ENCODE data around the gene TMEM201. TPM values are rescaled to one million over a fixed set of nuclear protein-coding genes. Genes with fewer than 3 reads are reported as not detected.
A peak's percentile ranks its signal among the peaks of the same experiment; 100 is the strongest.
"Not testable (repeated sequence)": the region's sequence is repeated elsewhere in the genome, so short reads cannot be mapped to it uniquely, and the experiment has no call there.

The TMEM201 gene
- polyA plus RNA-seq, 3 donors = 11.6 to 12.5 (median 11.8) TPM

DNA sequence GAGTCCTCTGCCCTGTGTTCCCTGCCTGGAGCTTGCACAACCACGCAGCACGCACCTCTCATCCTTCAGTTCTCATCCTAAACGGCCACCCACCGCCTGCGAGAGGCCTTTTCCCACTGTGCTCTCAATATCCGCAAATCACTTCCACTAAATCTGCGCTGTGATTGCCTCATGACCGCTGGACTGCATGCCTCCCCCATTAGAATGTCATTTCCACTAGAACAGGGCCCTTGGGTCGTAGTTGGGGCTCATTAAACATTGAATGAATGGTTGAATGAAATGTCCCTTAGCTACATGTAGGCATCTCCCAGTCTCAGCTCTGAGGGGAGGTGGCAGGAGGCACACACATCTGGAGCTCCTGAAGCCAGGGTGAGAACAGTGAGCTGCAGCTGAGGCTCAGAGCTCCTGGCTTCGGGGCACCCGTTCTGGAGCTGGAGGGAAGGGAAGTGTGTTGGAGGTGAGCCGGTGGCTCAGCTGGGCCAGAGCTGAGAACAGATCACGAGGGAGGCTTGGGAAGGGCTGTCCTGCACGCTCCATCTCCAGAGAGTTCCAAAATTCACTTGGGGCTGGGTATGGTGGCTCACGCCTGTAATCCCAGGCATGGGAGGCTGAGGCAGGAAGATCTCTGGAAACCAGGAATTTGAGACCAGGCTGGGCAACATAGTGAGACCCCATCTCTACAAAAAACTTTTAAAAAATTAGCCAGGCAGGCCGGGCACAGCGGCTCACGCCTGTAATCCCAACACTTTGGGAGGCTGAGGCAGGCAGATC is 30.4 kb downstream of the TMEM201 start:
- no peak for DNase-seq (ENCODE audit: low read depth in 3 of 3, low spot score in 2 of 3)

DNA sequence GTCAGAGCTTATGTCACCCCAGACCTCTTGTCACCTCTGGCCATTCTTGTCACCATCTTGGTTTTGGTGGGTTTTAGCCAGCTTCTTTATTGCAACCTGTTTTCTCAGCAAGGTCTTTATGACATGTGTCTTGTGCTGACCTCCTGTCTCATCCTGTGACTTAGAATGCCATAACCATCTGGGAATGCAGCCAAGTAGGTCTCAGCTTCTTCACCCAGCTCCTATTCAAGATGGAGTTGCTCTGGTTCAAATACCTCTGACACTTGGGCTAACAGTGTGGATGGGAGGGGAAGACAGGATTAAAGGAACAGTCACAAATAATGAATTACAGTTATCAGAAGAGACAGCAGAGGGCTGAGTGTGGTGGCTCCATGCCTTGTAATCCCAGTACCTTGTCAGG is 32.3 kb downstream of the TMEM201 start:
- DNase-seq (ENCODE audit: low read depth in 3 of 3, low spot score in 2 of 3) = no peak

DNA sequence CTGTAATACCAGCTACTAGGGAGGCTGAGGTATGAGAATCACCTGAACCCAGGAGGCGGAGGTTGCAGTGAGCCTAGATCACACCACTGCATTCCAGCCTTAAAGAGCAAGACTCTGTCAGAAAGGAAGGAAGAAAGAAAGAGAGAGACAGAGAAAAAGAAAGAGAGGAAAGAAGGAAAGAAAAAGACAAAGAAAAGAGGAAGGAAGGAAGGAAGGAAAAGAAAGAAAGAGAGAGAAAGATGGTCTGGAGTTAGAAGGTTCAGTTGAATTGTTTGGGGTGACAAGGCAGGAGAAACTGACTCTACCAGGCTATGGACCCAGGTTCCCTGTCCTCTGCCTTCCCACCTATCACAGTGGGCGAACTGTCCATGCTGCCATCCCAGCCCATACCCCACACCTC is 35.4 kb downstream of the TMEM201 start:
- DNase-seq (ENCODE audit: low read depth in 3 of 3, low spot score in 2 of 3) = no peak

DNA sequence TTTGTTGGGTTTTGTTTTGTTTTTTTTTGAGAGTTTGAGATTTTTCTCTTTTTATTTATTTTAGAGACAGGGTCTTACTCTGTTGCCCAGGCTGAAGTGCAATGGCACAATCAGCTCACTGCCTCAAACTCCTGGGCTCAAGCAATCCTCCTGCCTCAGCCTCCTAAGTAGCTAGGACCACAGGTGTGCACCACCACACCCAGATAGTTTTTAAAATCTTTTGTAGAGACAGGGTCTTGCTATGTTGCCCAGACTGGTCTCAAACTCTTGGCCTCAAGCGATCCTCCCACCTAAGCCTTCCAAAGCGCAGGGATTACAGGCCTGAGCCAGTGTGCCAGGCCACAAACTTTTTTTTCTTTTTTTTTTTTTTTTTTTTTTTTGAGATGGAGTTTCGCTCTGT is 36.3 kb downstream of the TMEM201 start:
- not testable (repeated sequence) for DNase-seq (ENCODE audit: low read depth in 3 of 3, low spot score in 2 of 3)

DNA sequence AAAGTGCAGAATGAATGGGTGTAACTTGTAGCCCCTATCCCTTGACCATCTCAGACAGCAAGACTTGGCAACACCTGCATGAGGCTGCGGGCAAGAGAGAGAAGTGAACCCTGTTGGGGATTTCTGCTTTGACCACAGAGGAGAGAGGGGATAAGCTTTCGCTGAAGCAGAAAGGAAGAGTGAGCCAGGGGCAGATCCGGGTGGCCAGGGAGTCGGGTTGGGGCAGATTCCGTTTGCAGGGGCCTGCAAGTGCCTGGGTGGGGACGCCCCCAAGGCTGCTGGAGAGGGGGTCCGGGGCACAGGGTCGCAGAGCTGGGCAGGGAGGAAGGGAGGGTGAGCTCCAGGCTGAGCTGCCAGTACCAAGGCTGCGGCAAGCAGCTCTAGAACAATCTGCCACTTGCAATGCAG is 37.5 kb downstream of the TMEM201 start:
- DNase-seq (ENCODE audit: low read depth in 3 of 3, low spot score in 2 of 3) = no peak

DNA sequence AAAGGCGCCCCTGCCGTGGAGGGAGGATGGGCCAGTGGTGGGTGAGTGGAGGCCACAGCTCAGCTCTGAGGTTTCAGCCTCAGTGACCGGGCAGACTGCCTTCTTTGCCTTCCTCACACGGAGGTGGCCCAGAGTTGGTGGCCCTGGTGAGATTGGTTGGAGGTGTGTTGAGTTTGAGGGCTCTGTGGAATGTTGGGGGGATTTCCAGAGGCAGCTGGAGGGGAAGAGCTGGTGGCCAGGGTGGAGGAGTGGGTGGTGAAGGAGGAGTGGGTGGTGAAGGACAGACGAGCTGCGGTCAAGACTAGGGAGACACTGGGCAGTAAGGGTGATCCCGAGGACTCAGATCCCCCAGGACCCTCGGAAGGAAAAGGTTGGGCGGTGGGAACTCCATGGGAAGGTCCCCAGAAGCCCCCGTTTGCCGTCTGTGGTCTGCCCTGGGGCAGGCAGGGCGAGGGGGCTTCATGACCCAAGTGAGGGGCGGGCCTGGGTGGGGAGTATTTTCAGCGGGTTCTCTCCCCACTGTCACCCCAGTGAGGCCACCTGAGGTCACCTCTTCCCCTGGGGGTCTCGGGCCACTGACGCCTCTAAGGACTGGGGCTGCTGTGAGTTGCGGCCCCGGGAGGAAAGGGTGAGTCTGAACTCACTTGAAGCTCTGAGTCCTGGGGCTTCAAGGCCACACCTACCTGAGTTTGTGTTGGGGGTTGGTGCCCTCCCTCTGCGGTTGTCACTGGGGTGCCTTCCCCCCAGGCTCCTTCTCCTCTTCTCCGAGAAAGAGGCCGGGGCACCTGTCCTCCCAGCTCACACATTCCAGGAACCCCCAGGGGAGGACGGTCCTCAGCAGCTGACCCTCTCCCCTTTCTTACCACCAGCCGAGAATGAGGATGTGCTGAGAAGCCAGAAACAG is 40.1 kb downstream of the TMEM201 start:
- DNase-seq (ENCODE audit: low read depth in 3 of 3, low spot score in 2 of 3) = no peak

DNA sequence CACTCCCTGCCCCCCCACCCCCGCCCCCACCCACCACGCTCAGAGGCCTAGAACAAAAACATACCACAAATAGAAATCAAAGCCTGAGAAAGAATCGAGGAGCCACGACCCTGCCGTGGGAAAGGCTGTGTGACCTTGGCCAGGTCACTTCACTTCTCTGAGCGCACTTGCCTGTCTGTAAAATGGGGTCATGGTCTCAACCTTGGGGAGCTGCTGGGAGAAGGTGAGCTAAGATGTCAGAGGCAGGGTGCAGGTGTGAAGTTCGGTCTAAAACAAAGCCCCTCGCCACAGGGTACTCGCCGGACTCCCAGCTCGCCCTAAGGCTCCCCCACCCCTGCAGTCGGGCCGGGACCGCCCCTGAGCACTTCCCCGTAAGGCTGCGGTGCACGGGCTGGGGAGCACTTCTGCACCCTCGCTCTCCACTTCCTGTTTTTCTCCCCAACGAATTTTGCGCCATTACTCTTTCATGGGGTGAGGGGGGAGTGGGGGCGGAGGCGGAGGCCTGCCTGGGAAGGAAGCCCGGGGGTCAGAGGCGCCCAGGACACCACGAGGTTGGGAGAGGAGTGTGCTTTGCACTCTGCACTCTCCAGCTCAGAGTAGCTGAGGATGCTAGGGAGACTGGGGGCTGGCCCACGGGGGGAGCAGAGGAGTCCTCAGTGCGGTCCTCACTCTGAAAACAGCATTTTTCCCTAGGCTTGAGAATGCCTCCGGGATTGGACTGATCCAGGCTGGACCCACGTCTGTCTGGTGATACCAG is 40.9 kb downstream of the TMEM201 start:
- DNase-seq (ENCODE audit: low read depth in 3 of 3, low spot score in 2 of 3) = no peak

DNA sequence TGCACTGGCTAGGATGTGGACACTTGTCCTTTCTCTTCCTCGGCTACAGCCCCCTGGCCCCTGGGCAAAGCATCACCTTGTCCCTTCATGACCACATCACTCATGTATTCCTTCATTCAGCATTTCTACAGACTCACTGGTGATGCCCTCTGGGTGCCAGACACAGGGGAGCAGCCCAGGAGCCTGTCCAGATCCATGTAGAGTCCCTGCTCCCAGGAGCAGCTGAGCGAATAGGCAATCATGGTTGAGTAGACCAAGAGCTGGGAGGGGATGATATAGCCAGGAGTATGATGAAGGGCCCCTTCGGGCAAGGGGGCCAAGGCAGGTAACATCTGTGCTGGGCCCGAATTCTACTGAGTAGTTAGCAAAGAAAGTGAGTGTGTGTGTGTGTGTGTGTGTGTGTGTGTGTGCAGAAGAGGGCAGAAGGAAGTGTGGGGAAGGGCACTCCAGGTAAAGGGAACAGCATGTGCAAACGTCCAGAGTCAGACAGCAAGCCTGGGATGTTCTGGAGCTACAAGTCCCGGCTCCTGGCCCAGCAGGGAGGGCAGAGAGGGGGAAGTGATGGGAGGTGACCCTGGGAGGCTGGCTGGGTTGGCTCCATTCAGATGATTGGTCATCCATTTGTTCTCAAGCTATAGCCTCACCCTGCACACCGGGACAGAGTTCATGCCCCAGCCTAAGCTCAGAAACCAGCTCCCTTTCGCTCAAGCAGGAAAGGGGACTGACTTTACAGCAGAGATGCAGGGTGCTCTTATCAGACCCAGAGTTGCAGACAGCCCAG is 41.8 kb downstream of the TMEM201 start:
- no peak for DNase-seq (ENCODE audit: low read depth in 3 of 3, low spot score in 2 of 3)

DNA sequence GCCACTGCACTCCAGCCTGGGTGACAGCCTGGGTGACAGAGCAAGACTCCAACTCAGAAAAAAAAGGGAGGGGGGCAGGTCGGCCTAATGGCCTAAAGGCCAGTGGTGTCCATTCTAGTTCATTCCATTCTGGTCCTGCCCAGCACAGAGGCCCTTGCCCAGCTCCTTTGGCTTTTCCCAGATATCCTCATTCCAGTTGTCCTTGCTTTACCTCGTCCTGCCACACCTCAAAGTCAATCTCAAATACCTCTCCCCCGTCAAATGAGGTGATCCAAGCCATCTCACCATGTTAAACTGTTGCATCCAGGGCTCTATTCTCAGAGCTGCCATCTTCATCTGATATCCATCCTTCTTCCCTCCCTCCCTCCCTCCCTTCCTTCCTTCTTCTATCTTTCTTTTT is 42.9 kb downstream of the TMEM201 start:
- no peak for DNase-seq (ENCODE audit: low read depth in 3 of 3, low spot score in 2 of 3)

DNA sequence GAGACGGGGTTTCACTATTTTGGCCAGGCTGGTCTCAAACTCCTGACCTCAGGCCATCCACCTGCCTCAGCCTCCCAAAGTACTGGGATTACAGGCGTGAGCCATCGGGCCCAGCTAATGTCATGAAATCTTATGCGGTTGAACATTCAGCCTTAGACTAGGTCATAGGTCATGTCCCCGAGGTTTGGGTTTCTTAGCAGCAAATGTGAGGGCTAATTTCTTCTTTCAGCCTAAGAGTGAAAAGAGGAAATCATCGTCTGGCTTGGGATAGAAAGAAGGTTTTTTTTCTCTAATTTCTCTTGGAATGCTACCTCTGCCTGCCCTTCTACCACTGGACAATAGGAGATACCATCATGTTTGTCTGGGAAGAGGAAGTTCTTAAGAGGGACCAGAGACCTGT is 44.8 kb downstream of the TMEM201 start:
- no peak for DNase-seq (ENCODE audit: low read depth in 3 of 3, low spot score in 2 of 3)

DNA sequence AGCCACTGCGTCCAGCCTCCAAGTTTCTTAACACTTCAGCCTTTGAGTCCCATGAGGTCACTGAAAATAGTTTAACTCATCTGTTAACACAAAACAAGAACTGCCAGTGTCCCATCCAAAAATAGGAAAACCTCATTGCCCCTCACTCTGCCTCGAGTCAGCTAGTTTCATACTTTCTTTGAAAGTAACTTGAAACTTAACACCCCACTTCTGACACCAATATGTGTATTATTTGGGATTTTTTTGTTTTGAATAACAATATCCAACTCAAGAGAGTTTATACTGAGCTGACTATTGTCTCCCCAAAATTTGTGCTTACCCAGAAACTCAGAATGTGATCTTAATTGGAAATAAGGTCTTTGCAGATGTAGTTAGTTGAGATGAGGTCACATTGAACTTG is 45.9 kb downstream of the TMEM201 start:
- DNase-seq (ENCODE audit: low read depth in 3 of 3, low spot score in 2 of 3) = no peak

DNA sequence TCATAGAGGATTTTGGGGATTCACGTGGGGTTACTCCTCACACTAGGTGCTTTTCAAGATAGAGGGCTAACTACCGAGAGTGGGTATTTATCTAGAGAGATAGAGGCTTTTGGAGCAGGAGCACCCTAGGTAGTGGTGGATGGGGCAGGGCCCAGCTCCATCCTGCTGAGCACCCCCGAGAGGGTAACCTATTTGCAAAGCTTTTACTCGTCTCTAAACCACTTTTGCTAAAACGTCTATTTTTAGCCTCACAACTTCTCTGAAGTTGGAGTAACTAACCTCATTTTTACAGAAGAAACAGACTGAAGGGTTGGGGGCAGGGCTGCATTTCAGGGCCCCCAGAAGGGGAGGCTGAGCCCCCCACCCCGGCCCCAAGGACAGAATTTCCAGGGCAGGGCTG is 50.5 kb downstream of the TMEM201 start:
- DNase-seq (ENCODE audit: low read depth in 3 of 3, low spot score in 2 of 3) = no peak

DNA sequence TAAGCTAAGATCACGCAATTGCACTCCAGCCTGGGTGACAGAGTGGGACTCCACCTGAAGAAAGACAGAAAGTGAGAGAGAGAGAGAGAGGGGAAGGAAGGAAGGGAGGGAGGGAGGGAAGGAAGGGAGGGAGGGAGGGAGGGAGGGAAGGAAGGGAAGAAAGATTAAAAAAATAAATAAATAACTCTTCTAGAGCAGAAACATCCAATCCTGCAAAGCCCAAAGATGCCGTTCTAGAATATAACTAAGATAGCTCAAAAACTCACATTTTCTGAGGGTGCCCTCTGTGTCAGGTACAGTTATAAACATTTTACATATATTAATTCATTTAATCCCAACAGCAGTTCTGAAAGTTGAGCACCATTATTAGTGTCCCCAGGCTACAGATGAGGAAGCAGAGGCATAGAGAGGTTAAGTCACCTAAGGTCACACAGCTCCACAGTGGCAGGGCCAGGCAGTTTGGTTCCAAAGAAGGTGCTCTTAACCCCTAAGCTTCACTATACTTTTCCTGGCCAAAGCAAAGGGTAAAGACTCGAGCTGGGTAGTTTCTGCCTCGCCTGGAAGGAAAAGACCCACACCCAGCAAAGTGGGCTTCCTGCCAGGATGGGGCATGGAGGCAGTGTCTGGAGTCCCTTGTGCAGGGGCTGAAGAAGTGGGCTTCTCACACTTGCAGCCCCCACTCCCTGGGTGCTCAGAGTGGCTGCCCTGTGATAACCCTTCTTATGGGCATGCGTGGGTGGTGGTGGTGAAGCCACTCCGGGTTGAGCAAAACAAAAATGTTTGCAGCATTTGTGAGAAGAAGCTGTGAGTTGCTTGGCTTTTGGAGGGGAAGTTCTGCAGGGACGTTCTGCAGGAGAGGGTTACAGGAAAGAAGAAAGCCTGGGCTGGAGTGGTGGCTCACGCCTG is 54.9 kb downstream of the TMEM201 start:
- no peak for DNase-seq (ENCODE audit: low read depth in 3 of 3, low spot score in 2 of 3)

DNA sequence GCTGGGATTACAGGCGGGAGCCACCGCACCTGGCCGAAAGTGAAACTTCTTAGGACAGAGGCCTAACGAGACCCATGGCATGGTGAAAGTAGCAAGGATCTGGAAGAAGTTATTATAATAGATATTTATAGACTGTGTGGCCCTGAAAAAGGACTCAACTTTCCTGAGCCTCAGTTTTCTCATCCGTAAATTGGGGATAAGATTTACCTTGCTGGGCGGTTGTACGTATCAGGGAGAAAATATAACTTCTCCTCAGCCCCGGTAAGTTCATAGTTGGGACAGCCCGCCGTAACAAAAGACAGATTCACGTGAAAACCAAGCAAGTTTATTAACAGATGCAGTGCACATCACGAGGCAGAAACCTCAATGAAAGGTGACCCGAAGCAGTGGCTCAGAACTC is 57.3 kb downstream of the TMEM201 start:
- no peak for DNase-seq (ENCODE audit: low read depth in 3 of 3, low spot score in 2 of 3)

DNA sequence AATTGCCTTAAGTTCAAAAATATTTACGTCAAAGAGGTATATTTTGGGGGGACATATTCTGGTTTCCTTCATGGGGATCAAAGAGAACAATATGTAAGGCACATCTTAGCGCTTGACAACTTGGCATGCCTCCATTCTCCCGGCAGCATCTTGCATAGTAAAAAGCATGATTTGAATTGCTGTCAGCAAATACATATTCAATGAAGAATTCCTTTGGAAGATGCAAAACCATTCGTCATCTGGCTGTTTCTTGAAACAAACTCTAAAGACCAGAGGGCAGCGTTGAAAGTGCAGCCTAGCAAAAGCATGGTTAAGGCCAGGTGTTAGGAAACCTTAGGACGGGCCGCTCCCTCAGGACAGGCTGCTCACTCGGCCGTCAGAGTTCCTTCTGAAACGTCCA is 59.5 kb downstream of the TMEM201 start:
- no peak for DNase-seq (ENCODE audit: low read depth in 3 of 3, low spot score in 2 of 3)

DNA sequence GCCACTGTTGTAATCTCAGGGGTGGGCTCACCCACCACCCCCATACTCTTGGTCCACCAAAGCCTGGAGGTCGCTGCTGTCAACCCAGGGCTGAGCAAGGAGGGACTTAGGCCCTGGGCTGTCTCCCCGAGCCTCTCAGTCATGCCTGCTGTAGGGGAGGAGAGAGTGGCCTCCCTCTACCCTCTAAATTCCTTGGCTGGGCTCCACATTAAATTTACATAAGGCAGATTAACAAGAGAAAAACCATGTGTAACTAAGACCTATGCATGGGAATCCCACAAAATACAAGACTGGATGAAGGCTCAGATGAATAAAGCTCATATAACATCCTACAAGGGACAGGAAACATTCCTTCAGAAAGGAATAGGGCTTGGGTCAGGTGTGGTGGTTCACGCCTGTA is 61.1 kb downstream of the TMEM201 start:
- no peak for DNase-seq (ENCODE audit: low read depth in 3 of 3, low spot score in 2 of 3)

DNA sequence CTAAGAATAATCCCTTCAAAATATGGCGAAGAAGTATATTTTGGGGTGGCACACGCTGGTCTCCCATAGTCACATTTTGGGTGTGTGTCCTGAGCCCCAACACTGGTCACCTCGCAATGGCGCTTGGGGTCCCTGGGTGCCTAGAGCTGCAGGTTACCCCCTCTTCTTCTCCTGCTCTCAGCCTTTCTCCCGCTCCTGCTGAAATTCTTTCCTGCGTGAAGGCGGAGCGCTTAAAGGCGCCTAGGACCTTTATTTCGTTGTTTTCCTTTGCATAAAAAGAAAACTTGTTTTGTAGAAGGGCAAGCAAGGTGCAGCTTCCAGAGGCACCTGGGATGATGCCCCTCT is 62.5 kb downstream of the TMEM201 start:
- DNase-seq (ENCODE audit: low read depth in 3 of 3, low spot score in 2 of 3) = no peak

DNA sequence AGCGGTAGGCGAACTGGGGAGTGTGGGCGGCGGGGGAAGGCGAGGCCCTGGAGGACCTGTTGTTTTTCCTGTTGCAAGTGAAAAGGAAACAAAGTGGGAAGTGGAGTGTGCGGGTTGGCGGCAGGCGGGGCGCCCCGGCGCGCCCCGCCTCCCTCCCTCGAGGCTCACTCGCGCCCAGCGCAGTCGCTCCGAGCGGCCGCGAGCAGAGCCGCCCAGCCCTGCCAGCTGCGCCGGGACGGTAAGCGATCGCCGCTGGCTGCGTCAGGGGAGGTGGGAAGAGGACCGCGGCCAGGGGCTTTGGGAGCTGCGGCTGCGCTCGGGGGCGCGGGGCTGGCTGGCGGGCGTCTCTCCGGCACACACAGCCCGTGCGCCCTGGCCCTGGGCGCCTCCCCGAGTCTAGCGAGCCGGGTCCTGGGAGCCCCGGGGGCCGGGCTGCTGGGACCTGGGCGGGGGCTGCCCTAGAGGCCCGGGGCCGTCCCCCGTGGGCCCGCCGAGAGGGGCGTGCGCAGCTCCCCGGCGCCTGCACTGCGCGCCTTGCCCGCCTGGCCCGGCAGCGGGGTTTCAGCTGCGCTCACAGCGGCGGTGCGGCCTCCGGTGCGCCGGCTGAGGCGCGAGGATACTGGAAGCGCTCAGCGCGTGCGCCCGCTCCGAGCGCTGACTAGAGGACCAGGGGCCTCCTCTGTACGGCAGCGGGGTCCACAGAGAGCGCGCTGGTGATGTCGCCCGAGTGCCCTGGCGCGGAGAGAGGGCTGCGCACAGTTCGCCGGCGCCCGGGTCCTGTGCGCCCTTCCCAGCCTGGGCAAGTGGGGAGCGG is 63.1 kb downstream of the TMEM201 start, which contains the start of gene PIK3CD:
PIK3CD (plus strand) TSS at position 167 of the 814 bp plus-strand sequence. CDS start 58,725 bp downstream, outside the sequence.
- DNase-seq (ENCODE audit: low read depth in 3 of 3, low spot score in 2 of 3) = peak in 1 of 3 donors; percentile 46
